HepG2 (cell line): ENCODE measurements around the gene DHRS13. TPM values are rescaled to one million over a fixed set of nuclear protein-coding genes. Genes with fewer than 3 reads are reported as not detected.
A peak's percentile ranks its signal among the peaks of the same experiment; 100 is the strongest.

Source experiments
- ARHGAP35 ChIP-seq: sonication (generic); formaldehyde crosslinking; IDR thresholded peaks from 2 replicates; pipeline ENCODE4 v1.9.0; 2022; ENCODE audit warnings: mild to moderate bottlenecking, inconsistent platforms, moderate library complexity, missing genetic modification reagents, borderline replicate concordance
- BHLHE40 ChIP-seq: IDR thresholded peaks from 2 replicates; pipeline ENCODE4 v1.6.1; 2011; ENCODE audit warnings: low read length, improper control_type of control experiment
- LCORL ChIP-seq, 2 experiments: fragments of 450-650 bp in 1 of 2; sonication (generic) in 1 of 2; formaldehyde crosslinking in 1 of 2; IDR thresholded peaks; 2 replicates each; pipeline versions ENCODE4 v1.5.0 to v1.6.1; 2017 to 2020; ENCODE audit warnings: antibody characterized with exemption in 1 of 2, missing genetic modification reagents in 1 of 2
- MXD4 ChIP-seq: IDR thresholded peaks from 2 replicates; pipeline ENCODE4 v1.6.1; 2016; ENCODE audit warnings: mild to moderate bottlenecking, missing biosample characterization, missing genetic modification reagents
- SNRNP70 ChIP-seq: fragments of 200-400 bp; formaldehyde crosslinking; IDR thresholded peaks from 2 replicates; pipeline ENCODE4 v1.6.1; 2017; ENCODE audit warnings: mild to moderate bottlenecking, low read depth, low read length, moderate library complexity
- ZBTB42 ChIP-seq: sonication (generic); formaldehyde crosslinking; IDR thresholded peaks from 2 replicates; pipeline ENCODE4 v1.5.0; 2020; ENCODE audit warnings: mild to moderate bottlenecking, missing genetic modification reagents
- ZNF251 ChIP-seq: sonication (generic); formaldehyde crosslinking; IDR thresholded peaks from 2 replicates; pipeline ENCODE4 v1.9.0; 2021; ENCODE audit warnings: mild to moderate bottlenecking, missing genetic modification reagents
- polyA plus RNA-seq, 8 experiments: library from polyadenylated mRNA; depleted of rRNA in 3 of 8; stranded (reverse) in 7 of 8; unstranded in 1 of 8; fragments of >200 nt; fragmentation: Illumina TruSeq in 4 of 8; extraction: Trizol in 4 of 8; gene quantifications; 2 replicates each; pipeline versions ENCODE4 v1.2.1 to v1.2.3, GENCODE V29; 2011 to 2016; ENCODE audit warnings: low read depth in 4 of 8, missing spikeins in 1 of 8, mixed read lengths in 1 of 8; ENCODE audit not compliant: insufficient read depth in 1 of 8
- total RNA-seq, 5 experiments: library from RNA; depleted of rRNA; stranded (reverse); fragments of >200 nt; fragmentation: Illumina TruSeq; extraction: Trizol; gene quantifications; 2 replicates each; pipeline ENCODE4 v1.2.3, GENCODE V29; 2016; ENCODE audit warnings: low read depth in 1 of 5
- TF ChIP-seq, protein P1 (sequence below): sonication (generic); formaldehyde crosslinking; IDR thresholded peaks from 2 replicates; pipeline ENCODE4 v1.5.1; 2020; ENCODE audit warnings: mild to moderate bottlenecking, missing genetic modification reagents, borderline replicate concordance
- TF ChIP-seq, protein P2 (sequence below): sonication (generic); formaldehyde crosslinking; IDR thresholded peaks from 2 replicates; pipeline ENCODE4 v1.4.0; 2020; ENCODE audit warnings: missing genetic modification reagents
- TF ChIP-seq, protein P3 (sequence below): fragments of 450-650 bp; IDR thresholded peaks from 2 replicates; pipeline ENCODE4 v1.6.1; 2017
- TF ChIP-seq, protein P4 (sequence below): sonication (generic); formaldehyde crosslinking; conservative IDR thresholded peaks from 2 replicates; pipeline ENCODE4 v1.8.0; 2022; ENCODE audit warnings: missing genetic modification reagents
- TF ChIP-seq, protein P5 (sequence below): sonication (generic); formaldehyde crosslinking; IDR thresholded peaks from 2 replicates; pipeline ENCODE4 v1.9.0; 2021; ENCODE audit warnings: missing genetic modification reagents, mild to moderate bottlenecking, borderline replicate concordance

The DHRS13 gene
- total and polyA plus RNA-seq, 2 of the 13 experiments (the other 11 are each of a cell fraction or from before 2014, with no cell fraction given): 11.8 to 12.6 TPM

DNA sequence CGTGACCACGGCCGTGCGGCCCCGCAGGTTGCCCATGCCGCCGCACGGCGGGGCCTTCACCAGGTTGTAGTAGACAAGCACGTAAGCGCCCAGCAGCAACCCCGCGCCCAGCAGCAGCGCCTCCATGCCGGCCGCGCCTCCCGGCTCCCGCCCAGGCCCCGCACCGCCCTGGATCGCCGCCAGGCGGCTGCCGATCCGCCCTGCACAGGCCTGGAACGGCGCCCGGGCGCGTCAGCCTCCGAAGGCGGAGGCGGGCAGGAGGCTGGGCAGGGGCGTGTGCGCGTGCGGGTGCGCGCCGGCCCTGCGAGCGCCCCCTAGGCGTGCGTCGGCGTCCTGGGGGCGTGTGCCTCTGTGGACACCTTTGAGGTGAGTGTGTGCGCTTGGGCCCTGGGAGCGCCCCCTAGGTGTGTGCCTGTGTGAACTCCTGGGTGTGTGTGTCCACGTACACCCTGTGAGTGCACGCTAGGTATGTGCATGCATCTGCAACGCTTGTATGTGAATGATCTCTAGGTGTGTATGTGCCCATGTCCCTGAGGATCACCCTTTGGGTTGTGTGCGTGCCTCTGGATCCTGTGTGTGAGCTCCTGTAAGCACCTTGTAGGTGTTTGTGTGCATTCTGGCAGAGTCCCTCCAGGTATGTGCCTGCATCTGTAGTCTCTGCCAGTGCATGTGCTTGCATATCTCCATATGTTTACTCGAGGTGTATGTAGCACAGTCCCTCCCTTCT is at the start of gene DHRS13 (continued):
- TF ChIP-seq LCORL (IDR thresholded peaks at IDR 0.05): no peak
- TF ChIP-seq LCORL (CRISPR knock-in tag; IDR thresholded peaks at IDR 0.05): peak; percentile 51
- TF ChIP-seq, protein P1, sequence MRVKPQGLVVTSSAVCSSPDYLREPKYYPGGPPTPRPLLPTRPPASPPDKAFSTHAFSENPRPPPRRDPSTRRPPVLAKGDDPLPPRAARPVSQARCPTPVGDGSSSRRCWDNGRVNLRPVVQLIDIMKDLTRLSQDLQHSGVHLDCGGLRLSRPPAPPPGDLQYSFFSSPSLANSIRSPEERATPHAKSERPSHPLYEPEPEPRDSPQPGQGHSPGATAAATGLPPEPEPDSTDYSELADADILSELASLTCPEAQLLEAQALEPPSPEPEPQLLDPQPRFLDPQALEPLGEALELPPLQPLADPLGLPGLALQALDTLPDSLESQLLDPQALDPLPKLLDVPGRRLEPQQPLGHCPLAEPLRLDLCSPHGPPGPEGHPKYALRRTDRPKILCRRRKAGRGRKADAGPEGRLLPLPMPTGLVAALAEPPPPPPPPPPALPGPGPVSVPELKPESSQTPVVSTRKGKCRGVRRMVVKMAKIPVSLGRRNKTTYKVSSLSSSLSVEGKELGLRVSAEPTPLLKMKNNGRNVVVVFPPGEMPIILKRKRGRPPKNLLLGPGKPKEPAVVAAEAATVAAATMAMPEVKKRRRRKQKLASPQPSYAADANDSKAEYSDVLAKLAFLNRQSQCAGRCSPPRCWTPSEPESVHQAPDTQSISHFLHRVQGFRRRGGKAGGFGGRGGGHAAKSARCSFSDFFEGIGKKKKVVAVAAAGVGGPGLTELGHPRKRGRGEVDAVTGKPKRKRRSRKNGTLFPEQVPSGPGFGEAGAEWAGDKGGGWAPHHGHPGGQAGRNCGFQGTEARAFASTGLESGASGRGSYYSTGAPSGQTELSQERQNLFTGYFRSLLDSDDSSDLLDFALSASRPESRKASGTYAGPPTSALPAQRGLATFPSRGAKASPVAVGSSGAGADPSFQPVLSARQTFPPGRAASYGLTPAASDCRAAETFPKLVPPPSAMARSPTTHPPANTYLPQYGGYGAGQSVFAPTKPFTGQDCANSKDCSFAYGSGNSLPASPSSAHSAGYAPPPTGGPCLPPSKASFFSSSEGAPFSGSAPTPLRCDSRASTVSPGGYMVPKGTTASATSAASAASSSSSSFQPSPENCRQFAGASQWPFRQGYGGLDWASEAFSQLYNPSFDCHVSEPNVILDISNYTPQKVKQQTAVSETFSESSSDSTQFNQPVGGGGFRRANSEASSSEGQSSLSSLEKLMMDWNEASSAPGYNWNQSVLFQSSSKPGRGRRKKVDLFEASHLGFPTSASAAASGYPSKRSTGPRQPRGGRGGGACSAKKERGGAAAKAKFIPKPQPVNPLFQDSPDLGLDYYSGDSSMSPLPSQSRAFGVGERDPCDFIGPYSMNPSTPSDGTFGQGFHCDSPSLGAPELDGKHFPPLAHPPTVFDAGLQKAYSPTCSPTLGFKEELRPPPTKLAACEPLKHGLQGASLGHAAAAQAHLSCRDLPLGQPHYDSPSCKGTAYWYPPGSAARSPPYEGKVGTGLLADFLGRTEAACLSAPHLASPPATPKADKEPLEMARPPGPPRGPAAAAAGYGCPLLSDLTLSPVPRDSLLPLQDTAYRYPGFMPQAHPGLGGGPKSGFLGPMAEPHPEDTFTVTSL: no peak
- TF ChIP-seq, protein P2, sequence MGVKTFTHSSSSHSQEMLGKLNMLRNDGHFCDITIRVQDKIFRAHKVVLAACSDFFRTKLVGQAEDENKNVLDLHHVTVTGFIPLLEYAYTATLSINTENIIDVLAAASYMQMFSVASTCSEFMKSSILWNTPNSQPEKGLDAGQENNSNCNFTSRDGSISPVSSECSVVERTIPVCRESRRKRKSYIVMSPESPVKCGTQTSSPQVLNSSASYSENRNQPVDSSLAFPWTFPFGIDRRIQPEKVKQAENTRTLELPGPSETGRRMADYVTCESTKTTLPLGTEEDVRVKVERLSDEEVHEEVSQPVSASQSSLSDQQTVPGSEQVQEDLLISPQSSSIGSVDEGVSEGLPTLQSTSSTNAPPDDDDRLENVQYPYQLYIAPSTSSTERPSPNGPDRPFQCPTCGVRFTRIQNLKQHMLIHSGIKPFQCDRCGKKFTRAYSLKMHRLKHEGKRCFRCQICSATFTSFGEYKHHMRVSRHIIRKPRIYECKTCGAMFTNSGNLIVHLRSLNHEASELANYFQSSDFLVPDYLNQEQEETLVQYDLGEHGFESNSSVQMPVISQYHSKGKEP (CRISPR knock-in tag): peak; percentile 46; the same call in 1 of the 2 replicates
- TF ChIP-seq BHLHE40: peak; percentile 85
- TF ChIP-seq ZNF251 (CRISPR knock-in tag): no peak
- TF ChIP-seq, protein P3, sequence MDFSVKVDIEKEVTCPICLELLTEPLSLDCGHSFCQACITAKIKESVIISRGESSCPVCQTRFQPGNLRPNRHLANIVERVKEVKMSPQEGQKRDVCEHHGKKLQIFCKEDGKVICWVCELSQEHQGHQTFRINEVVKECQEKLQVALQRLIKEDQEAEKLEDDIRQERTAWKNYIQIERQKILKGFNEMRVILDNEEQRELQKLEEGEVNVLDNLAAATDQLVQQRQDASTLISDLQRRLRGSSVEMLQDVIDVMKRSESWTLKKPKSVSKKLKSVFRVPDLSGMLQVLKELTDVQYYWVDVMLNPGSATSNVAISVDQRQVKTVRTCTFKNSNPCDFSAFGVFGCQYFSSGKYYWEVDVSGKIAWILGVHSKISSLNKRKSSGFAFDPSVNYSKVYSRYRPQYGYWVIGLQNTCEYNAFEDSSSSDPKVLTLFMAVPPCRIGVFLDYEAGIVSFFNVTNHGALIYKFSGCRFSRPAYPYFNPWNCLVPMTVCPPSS: no peak
- TF ChIP-seq, protein P4, sequence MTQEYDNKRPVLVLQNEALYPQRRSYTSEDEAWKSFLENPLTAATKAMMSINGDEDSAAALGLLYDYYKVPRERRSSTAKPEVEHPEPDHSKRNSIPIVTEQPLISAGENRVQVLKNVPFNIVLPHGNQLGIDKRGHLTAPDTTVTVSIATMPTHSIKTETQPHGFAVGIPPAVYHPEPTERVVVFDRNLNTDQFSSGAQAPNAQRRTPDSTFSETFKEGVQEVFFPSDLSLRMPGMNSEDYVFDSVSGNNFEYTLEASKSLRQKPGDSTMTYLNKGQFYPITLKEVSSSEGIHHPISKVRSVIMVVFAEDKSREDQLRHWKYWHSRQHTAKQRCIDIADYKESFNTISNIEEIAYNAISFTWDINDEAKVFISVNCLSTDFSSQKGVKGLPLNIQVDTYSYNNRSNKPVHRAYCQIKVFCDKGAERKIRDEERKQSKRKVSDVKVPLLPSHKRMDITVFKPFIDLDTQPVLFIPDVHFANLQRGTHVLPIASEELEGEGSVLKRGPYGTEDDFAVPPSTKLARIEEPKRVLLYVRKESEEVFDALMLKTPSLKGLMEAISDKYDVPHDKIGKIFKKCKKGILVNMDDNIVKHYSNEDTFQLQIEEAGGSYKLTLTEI (CRISPR knock-in tag): no peak
- TF ChIP-seq ARHGAP35 (CRISPR knock-in tag): no peak
- TF ChIP-seq, protein P5, sequence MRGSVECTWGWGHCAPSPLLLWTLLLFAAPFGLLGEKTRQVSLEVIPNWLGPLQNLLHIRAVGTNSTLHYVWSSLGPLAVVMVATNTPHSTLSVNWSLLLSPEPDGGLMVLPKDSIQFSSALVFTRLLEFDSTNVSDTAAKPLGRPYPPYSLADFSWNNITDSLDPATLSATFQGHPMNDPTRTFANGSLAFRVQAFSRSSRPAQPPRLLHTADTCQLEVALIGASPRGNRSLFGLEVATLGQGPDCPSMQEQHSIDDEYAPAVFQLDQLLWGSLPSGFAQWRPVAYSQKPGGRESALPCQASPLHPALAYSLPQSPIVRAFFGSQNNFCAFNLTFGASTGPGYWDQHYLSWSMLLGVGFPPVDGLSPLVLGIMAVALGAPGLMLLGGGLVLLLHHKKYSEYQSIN (CRISPR knock-in tag): no peak
- peak; percentile 84 for TF ChIP-seq MXD4
- no peak for TF ChIP-seq SNRNP70
- TF ChIP-seq ZBTB42: no peak
